SU-DHL-6 (cell line): ENCODE results near the gene NOSIP.

Experiments
- H2AFZ ChIP-seq: fragments of 200-600 bp; sonication (generic); 2 replicates; pipeline ENCODE4 v1.6.1; 2014; ENCODE audit warnings: low read depth, mild to moderate bottlenecking, moderate library complexity, mixed read lengths, antibody characterized with exemption, low read length; ENCODE audit not compliant: severe bottlenecking
- H3F3A ChIP-seq: fragments of 200-600 bp; shearing (Covaris generic); 2 replicates; pipeline ENCODE4 v1.6.0; 2016; ENCODE audit warnings: antibody characterized with exemption, mild to moderate bottlenecking; ENCODE audit not compliant: insufficient read depth
- H3K27ac ChIP-seq: fragments of 200-600 bp; sonication (generic); 2 replicates; pipeline ENCODE4 v1.5.1; 2016; ENCODE audit warnings: low read depth, mild to moderate bottlenecking, low read length, moderate library complexity, mixed read lengths
- H3K27me3 ChIP-seq: fragments of 200-600 bp; sonication (generic), shearing (Covaris generic); 2 replicates; pipeline ENCODE4 v1.6.0; 2014; ENCODE audit warnings: mild to moderate bottlenecking, low read length
- H3K36me3 ChIP-seq: fragments of 200-600 bp; sonication (generic); 2 replicates; pipeline ENCODE4 v1.6.1; 2014; ENCODE audit warnings: mild to moderate bottlenecking, low read length, mixed read lengths
- H3K4me2 ChIP-seq: fragments of 300-600, 200-600 bp; shearing (Covaris generic), sonication (generic); 2 replicates; pipeline ENCODE4 v1.6.0; 2014; ENCODE audit warnings: low read length, low read depth, mild to moderate bottlenecking; ENCODE audit not compliant: poor library complexity, severe bottlenecking
- H3K4me3 ChIP-seq: fragments of 200-600 bp; sonication (generic); 2 replicates; pipeline ENCODE4 v1.5.1; 2014; ENCODE audit warnings: antibody characterized with exemption, low read length, mild to moderate bottlenecking, mixed read lengths; ENCODE audit not compliant: insufficient read depth, poor library complexity, severe bottlenecking
- H3K79me2 ChIP-seq: fragments of 200-600 bp; sonication (generic); 2 replicates; pipeline ENCODE4 v1.6.1; 2014; ENCODE audit warnings: mild to moderate bottlenecking, low read length, moderate library complexity; ENCODE audit not compliant: insufficient read depth
- H3K9ac ChIP-seq: fragments of 200-600 bp; sonication (generic); 2 replicates; pipeline ENCODE4 v1.7.0; 2014; ENCODE audit warnings: mild to moderate bottlenecking, low read length
- H3K9me2 ChIP-seq: fragments of 200-600 bp; sonication (generic); replicated peaks from 2 replicates; pipeline ENCODE4 v1.6.1; 2014; ENCODE audit warnings: low read length; ENCODE audit not compliant: insufficient read depth
- H3K9me3 ChIP-seq: fragments of 200-600 bp; sonication (generic); 2 replicates; pipeline ENCODE4 v1.6.1; 2014; ENCODE audit warnings: low read length, mixed read lengths; ENCODE audit not compliant: insufficient read depth
- H4K20me1 ChIP-seq: fragments of 200-600 bp; sonication (generic); 2 replicates; pipeline ENCODE4 v1.6.1; 2014; ENCODE audit warnings: low read depth, mild to moderate bottlenecking, antibody characterized with exemption, low read length, moderate library complexity, mixed read lengths
- CTCF ChIP-seq: fragments of 200-600 bp; sonication (generic); IDR thresholded peaks from one replicate; pipeline ENCODE4 v1.5.1; 2017; ENCODE audit warnings: antibody characterized with exemption, mild to moderate bottlenecking, low read length, moderate library complexity; ENCODE audit not compliant: insufficient read depth, poor library complexity, severe bottlenecking
- EZH2phosphoT487 ChIP-seq: fragments of 200-600 bp; sonication (generic), shearing (Covaris generic); conservative IDR thresholded peaks from 2 replicates; pipeline ENCODE4 v1.6.1; 2018; ENCODE audit warnings: mild to moderate bottlenecking, antibody characterized with exemption, low read length, moderate library complexity, mixed read lengths

The NOSIP gene

DNA sequence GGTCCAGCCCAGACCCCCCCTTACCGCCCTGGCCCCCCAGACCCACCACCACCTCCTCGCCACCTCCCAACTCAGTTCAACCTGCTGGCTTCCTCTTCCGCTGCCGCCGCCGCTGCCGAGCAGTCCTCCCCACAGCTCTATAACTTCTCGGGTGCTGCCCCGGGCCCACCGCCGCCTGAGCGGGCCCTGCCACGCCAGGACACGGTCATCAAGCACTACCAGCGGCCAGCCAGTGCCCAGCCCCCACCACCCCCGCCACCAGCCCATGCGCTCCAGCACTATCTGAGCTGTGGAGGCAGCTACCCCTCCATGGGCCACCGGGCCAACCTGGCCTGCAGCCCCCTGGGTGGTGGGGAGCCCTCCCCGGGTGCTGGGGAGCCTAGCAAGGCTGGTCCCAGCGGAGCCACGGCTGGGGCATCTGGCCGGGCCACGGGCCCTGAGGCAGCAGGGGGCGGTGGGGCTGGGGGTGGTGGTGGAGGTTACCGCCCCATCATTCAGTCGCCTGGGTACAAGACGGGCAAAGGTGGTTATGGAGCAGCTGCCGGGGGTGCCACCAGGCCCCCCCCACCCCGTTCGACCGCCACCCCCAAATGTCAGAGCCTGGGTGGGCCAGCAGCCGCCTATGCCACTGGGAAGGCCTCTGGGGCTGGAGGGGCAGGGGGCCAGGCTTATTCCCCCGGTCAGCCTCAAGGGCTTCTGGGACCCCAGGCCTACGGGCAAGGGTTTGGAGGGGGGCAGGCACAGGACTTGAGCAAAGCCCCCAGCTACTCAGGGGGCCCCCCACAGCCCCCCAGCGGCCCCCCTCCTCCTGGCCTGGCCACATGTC lies 14.8 kb upstream of the NOSIP start:
- Histone ChIP-seq H4K20me1 (no peaks in the 10 kb centered on the region; the same call in 1 of the 2 replicates), H2AFZ (no peak overlapping the region), H3K9me3 (no peaks in the 10 kb centered on the region), H3F3A (peaks cover 25% of the 10 kb centered on the region), H3K27me3 (no peaks in the 10 kb centered on the region), H3K79me2 (peaks cover 38% of the 10 kb centered on the region), H3K4me2 (no peak overlapping the region), H3K36me3 (peaks cover 2% of the 10 kb centered on the region; the same call in 1 of the 2 replicates), H3K9ac (no peak overlapping the region), H3K27ac (no peak overlapping the region), H3K9me2 (no peaks in the 10 kb centered on the region), H3K4me3 (no peak overlapping the region)
- TF ChIP-seq EZH2phosphoT487 (no peak), CTCF (no peak)

GRCh38 chr19:49594157-49594992 lies 14.0 kb upstream of the NOSIP start:
- peaks cover 38% of the 10 kb centered on the region for H3K79me2 ChIP-seq
- H4K20me1 ChIP-seq = no peaks in the 10 kb centered on the region; the same call in 1 of the 2 replicates
- H3K4me2 ChIP-seq = peak overlapping the region; percentile 67
- H3K9me2 ChIP-seq = no peaks in the 10 kb centered on the region
- H3K27me3 ChIP-seq = no peaks in the 10 kb centered on the region
- no peak overlapping the region for H3K9ac ChIP-seq
- peaks cover 29% of the 10 kb centered on the region for H3F3A ChIP-seq
- no peak overlapping the region for H3K4me3 ChIP-seq
- peaks cover 2% of the 10 kb centered on the region; the same call in 1 of the 2 replicates for H3K36me3 ChIP-seq
- TF ChIP-seq CTCF (no peak), EZH2phosphoT487 (no peak)
- H2AFZ ChIP-seq = no peak overlapping the region
- H3K9me3 ChIP-seq = no peaks in the 10 kb centered on the region
- 0 out of 2 replicates have a peak overlapping the region, but pooled peaks have one; percentile 36 for H3K27ac ChIP-seq

DNA sequence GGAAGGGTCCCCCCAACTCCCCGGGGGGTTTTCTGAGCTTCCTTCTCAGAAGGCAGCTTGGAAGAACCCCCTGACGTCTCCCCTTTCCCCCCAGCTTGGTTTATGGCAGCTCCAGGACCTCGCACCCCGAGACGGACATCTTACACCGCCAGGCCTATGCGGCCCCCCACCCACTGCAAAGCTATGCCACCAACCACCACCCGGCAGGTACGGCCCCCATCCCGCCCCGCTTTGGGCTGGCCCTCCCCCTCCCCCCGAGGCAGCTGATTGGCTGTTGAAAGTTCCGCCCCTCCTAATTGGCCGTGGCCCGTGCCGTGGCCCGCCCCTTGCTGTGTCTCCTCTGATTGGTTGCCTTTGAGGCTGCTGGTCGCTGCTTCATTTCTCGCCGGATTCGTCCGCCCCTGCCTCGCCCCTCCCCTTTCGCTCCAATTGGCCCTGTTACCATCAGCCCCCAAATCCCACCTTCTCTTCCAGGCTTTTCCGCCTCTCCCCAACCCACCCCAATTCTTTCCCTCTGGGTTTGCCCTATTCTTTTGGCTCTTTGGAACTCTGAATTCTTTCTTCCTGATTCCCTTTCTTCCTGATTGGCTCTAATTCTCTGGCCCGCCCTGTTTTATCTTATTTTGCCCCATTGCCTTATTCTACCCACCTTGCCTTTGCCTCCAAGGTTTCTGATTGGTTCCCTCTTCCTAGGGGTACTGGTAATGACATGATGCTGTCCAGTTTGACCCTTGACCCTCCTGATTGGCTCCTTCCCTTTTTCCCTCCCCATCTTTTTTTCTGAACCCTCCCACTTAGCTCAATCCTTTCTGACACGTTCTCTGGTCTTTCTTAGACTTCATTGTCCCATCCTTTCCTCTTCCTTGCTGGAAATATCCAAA lies 13.1 kb upstream of the NOSIP start:
- Histone ChIP-seq H3K4me2 (peak overlapping the region; percentile 67), H3F3A (peaks cover 31% of the 10 kb centered on the region), H3K27me3 (no peaks in the 10 kb centered on the region), H3K27ac (peak overlapping the region; percentile 95), H2AFZ (no peak overlapping the region), H4K20me1 (no peaks in the 10 kb centered on the region; the same call in 1 of the 2 replicates), H3K36me3 (peaks cover 2% of the 10 kb centered on the region; the same call in 1 of the 2 replicates), H3K9ac (peak overlapping the region; percentile 89), H3K9me2 (no peaks in the 10 kb centered on the region), H3K4me3 (peak overlapping the region; percentile 99), H3K79me2 (peaks cover 35% of the 10 kb centered on the region), H3K9me3 (no peaks in the 10 kb centered on the region)
- TF ChIP-seq EZH2phosphoT487 = no peak
- TF ChIP-seq CTCF = no peak
